HL-60 (cell line): ENCODE results near the gene SFXN1.

Experiments used
- DNase-seq, 2 experiments: peaks; one replicate each; pipeline ENCODE4 v3.0.0-alpha.2; 2010 to 2020; ENCODE audit warnings: low read depth in 1 of 2, low spot score in 1 of 2
- H3K27ac ChIP-seq: fragments of 250-450 bp; sonication (Bioruptor Pico); replicated peaks from 2 replicates; pipeline ENCODE4 v1.5.1; 2020; ENCODE audit warnings: mild to moderate bottlenecking, moderate library complexity
- H3K27me3 ChIP-seq: fragments of 250-450 bp; sonication (Bioruptor Pico); 2 replicates; pipeline ENCODE4 v1.5.1; 2021; ENCODE audit warnings: mild to moderate bottlenecking, moderate library complexity; ENCODE audit not compliant: insufficient read depth, poor library complexity, severe bottlenecking
- H3K4me3 ChIP-seq: replicated peaks from 2 replicates; pipeline ENCODE4 v1.5.1; 2011; ENCODE audit warnings: mild to moderate bottlenecking, control low read depth, low read length; ENCODE audit not compliant: insufficient read depth
- CTCF ChIP-seq: IDR thresholded peaks from one replicate; pipeline ENCODE4 v1.5.1; 2011; ENCODE audit warnings: low read length, control low read depth, inconsistent platforms; ENCODE audit not compliant: insufficient read depth
- GABPA ChIP-seq: IDR thresholded peaks from 2 replicates; pipeline ENCODE4 v1.6.1; 2012; ENCODE audit warnings: low read depth
- POLR2AphosphoS5 ChIP-seq: IDR thresholded peaks from 2 replicates; pipeline ENCODE4 v1.6.1; 2012; ENCODE audit warnings: low read depth
- REST ChIP-seq: IDR thresholded peaks from 2 replicates; pipeline ENCODE4 v1.6.1; 2012; ENCODE audit warnings: low read depth; ENCODE audit not compliant: insufficient replicate concordance
- SPI1 ChIP-seq: IDR thresholded peaks from 2 replicates; pipeline ENCODE4 v1.6.1; 2012; ENCODE audit warnings: low read depth, mild to moderate bottlenecking, borderline replicate concordance

SFXN1 gene

GRCh38 chr5:175564716-175565115 is 86.4 kb downstream of the SFXN1 start:
- H3K27ac ChIP-seq, result no peak overlapping the region
- no peak overlapping the region for H3K4me3 ChIP-seq
- DNase-seq, result no peak
- no peaks in the 10 kb centered on the region for H3K27me3 ChIP-seq
- TF ChIP-seq POLR2AphosphoS5 (no peak), GABPA (no peak), SPI1 (no peak)

GRCh38 chr5:175566697-175567096 is 88.3 kb downstream of the SFXN1 start:
- DNase-seq, result no peak
- TF ChIP-seq POLR2AphosphoS5, result no peak
- no peak for TF ChIP-seq REST
- no peak for TF ChIP-seq SPI1
- no peak for TF ChIP-seq GABPA
- no peak for TF ChIP-seq CTCF
- no peaks in the 10 kb centered on the region for H3K27me3 ChIP-seq

GRCh38 chr5:175567954-175568353 is 89.6 kb downstream of the SFXN1 start:
- no peaks in the 10 kb centered on the region for H3K27me3 ChIP-seq
- no peak for DNase-seq
- H3K27ac ChIP-seq, result no peak overlapping the region
- TF ChIP-seq GABPA (no peak), SPI1 (no peak), POLR2AphosphoS5 (no peak), REST (no peak), CTCF (no peak)
- H3K4me3 ChIP-seq, result no peak overlapping the region

More at GRCh38 chr5:175566697-175567096, 88.3 kb downstream of the SFXN1 start:
- no peak overlapping the region for H3K27ac ChIP-seq
- H3K4me3 ChIP-seq, result no peak overlapping the region

GRCh38 chr5:175569701-175570100 is 91.3 kb downstream of the SFXN1 start:
- no peaks in the 10 kb centered on the region for H3K27me3 ChIP-seq
- no peak overlapping the region for H3K4me3 ChIP-seq
- TF ChIP-seq CTCF (no peak), POLR2AphosphoS5 (no peak), REST (no peak), SPI1 (no peak), GABPA (no peak)
- no peak for DNase-seq
- H3K27ac ChIP-seq, result no peak overlapping the region
